ENCODE results near the gene KRT79. TPM values are rescaled to one million over a fixed set of nuclear protein-coding genes. Genes with fewer than 3 reads are reported as not detected.

Gene KRT79
- polyA plus RNA-seq, 1 of the 3 experiments (the other 2 are of a cell fraction): not detected

DNA sequence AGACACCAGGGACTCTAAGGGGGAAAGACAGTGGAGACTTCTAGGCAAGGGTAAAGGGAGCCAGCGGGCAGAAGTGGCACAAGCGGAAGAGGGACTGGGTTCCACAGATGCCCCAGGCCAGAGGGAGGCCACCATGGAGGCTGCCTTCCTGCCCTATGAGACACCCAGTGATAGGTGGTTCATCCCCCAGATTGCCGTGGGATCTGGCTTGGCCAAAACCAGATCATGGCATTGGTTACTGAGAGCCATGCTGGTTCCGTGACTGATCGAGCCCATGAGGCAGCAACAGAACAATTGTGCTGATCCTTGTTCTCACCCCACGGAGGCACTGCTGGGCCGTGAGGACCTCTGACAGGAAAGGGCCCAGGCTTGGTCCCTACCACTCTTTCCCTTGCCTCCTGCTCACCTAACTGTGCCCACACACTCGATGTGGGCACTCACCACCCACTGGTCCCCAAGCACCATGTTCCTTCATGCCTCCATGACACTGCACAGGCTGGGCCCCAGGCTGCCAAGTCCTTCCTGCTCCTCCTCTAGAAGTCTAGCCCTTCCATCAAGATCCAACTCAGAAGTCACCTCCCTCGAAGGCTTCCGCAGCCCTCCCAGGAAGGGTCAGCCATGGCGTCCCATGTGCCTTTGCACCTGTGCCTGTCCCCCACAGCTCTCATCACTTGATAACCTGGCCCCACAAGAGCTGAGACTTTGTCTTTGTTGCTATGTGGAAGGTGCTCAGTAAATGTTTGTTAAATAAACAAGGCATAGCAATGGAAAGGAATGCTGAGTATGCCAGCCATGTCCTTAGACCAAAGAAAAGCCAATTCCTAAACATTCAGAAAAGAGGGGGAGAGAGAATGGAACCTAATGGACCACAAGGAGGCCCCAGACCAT is 7.3 kb downstream of the KRT79 start:
- Histone ChIP-seq H4K20me1 (ENCODE audit: insufficient read depth) (no peaks in the 10 kb centered on the region), H3K9me2 (no peaks in the 10 kb centered on the region), H3K4me2 (no peak overlapping the region), H3K9me3 (no peaks in the 10 kb centered on the region), H3K36me3 (replicated peaks in 1 of 2; ENCODE audit: control insufficient read depth in 1 of 2, insufficient read depth in 2 of 2, low read length in 1 of 2) (no peaks in the 10 kb centered on the region), H3K27ac (ENCODE audit: low read depth in 2 of 2, low read length in 1 of 2) (no peak overlapping the region), H3K27me3 (ENCODE audit: insufficient read depth) (peaks cover 38% of the 10 kb centered on the region), H3K9ac (no peak overlapping the region), H3K4me1 (ENCODE audit: control insufficient read depth in 1 of 2, insufficient read depth in 2 of 2, low read depth in 1 of 2, low read length in 1 of 2) (no peaks in the 10 kb centered on the region), H2AFZ (ENCODE audit: low read depth) (no peak overlapping the region), H3K79me2 (ENCODE audit: insufficient read depth) (no peaks in the 10 kb centered on the region), H3F3A (replicated peaks; ENCODE audit: insufficient read depth) (no peaks in the 10 kb centered on the region), H3K4me3 (ENCODE audit: low read depth in 2 of 2, low read length in 1 of 2) (no peak overlapping the region)
- ChIA-PET CTCF (interaction anchor here (1.4 kb wide), 1 partner anchor 53 kb away, joined by 4 read pairs; no protein-coding TSS in a partner anchor), POLR2A (no interaction called here)
- 42% methylated on average over 11 of the region's 11 CpGs for WGBS (ENCODE audit: low lambda C conversion rate)
- no peak for DNase-seq
- no peak for TF ChIP-seq REST (IDR thresholded peaks at IDR 0.05; ENCODE audit: low read depth, low read length)
- no peak for TF ChIP-seq GABPA (IDR thresholded peaks at IDR 0.05; ENCODE audit: low read depth)
- TF ChIP-seq JUND (IDR thresholded peaks at IDR 0.05): no peak
- no peak for TF ChIP-seq EP300 (IDR thresholded peaks at IDR 0.05; ENCODE audit: borderline replicate concordance in 1 of 2, low read depth in 1 of 2, low read length in 1 of 2)
- no peak for TF ChIP-seq EZH2phosphoT487 (IDR thresholded peaks at IDR 0.05; ENCODE audit: borderline replicate concordance, low read depth)
- TF ChIP-seq SIN3A (IDR thresholded peaks at IDR 0.05; ENCODE audit: borderline replicate concordance, low read depth, low read length): no peak
- TF ChIP-seq, protein P1, sequence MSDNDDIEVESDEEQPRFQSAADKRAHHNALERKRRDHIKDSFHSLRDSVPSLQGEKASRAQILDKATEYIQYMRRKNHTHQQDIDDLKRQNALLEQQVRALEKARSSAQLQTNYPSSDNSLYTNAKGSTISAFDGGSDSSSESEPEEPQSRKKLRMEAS (IDR thresholded peaks at IDR 0.05; ENCODE audit: low read depth): no peak
- TF ChIP-seq TAF1 (IDR thresholded peaks at IDR 0.05; ENCODE audit: borderline replicate concordance, low read depth, low read length): no peak
- TF ChIP-seq NRF1 (IDR thresholded peaks at IDR 0.05; ENCODE audit: low read depth, low read length): no peak
- no peak for TF ChIP-seq USF1 (IDR thresholded peaks at IDR 0.05; ENCODE audit: borderline replicate concordance, low read depth)
- TF ChIP-seq, protein P2, sequence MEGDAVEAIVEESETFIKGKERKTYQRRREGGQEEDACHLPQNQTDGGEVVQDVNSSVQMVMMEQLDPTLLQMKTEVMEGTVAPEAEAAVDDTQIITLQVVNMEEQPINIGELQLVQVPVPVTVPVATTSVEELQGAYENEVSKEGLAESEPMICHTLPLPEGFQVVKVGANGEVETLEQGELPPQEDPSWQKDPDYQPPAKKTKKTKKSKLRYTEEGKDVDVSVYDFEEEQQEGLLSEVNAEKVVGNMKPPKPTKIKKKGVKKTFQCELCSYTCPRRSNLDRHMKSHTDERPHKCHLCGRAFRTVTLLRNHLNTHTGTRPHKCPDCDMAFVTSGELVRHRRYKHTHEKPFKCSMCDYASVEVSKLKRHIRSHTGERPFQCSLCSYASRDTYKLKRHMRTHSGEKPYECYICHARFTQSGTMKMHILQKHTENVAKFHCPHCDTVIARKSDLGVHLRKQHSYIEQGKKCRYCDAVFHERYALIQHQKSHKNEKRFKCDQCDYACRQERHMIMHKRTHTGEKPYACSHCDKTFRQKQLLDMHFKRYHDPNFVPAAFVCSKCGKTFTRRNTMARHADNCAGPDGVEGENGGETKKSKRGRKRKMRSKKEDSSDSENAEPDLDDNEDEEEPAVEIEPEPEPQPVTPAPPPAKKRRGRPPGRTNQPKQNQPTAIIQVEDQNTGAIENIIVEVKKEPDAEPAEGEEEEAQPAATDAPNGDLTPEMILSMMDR (IDR thresholded peaks at IDR 0.05): no peak
- no peak for TF ChIP-seq ELF1 (IDR thresholded peaks at IDR 0.05)
- no peak for TF ChIP-seq TEAD4 (IDR thresholded peaks at IDR 0.05; ENCODE audit: borderline replicate concordance, insufficient read depth)
- TF ChIP-seq SMC3 (IDR thresholded peaks at IDR 0.05; ENCODE audit: low read depth, low read length): no peak
- TF ChIP-seq, protein P3, sequence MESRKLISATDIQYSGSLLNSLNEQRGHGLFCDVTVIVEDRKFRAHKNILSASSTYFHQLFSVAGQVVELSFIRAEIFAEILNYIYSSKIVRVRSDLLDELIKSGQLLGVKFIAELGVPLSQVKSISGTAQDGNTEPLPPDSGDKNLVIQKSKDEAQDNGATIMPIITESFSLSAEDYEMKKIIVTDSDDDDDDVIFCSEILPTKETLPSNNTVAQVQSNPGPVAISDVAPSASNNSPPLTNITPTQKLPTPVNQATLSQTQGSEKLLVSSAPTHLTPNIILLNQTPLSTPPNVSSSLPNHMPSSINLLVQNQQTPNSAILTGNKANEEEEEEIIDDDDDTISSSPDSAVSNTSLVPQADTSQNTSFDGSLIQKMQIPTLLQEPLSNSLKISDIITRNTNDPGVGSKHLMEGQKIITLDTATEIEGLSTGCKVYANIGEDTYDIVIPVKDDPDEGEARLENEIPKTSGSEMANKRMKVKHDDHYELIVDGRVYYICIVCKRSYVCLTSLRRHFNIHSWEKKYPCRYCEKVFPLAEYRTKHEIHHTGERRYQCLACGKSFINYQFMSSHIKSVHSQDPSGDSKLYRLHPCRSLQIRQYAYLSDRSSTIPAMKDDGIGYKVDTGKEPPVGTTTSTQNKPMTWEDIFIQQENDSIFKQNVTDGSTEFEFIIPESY (IDR thresholded peaks at IDR 0.05; ENCODE audit: borderline replicate concordance, low read depth): no peak
- TF ChIP-seq USF2 (IDR thresholded peaks at IDR 0.05; ENCODE audit: borderline replicate concordance, low read depth, low read length): no peak
- TF ChIP-seq, protein P4, sequence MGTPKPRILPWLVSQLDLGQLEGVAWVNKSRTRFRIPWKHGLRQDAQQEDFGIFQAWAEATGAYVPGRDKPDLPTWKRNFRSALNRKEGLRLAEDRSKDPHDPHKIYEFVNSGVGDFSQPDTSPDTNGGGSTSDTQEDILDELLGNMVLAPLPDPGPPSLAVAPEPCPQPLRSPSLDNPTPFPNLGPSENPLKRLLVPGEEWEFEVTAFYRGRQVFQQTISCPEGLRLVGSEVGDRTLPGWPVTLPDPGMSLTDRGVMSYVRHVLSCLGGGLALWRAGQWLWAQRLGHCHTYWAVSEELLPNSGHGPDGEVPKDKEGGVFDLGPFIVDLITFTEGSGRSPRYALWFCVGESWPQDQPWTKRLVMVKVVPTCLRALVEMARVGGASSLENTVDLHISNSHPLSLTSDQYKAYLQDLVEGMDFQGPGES (IDR thresholded peaks at IDR 0.05; ENCODE audit: low read depth, low read length): no peak
- no peak for TF ChIP-seq RXRA (IDR thresholded peaks at IDR 0.05; ENCODE audit: borderline replicate concordance, low read depth)
- no peak for TF ChIP-seq RFX5 (IDR thresholded peaks at IDR 0.05; ENCODE audit: low read length)
- TF ChIP-seq POLR2AphosphoS5 (IDR thresholded peaks at IDR 0.05; ENCODE audit: low read depth, low read length): no peak

Measured in SK-N-SH (cell line).